Endothelial cell of umbilical vein (primary cell): ENCODE data around the gene TMEM185A. TPM values are rescaled to one million over a fixed set of nuclear protein-coding genes. Genes with fewer than 3 reads are reported as not detected.

Source experiments
- Bru-seq: library from RNA; stranded (reverse); fragments of 400-500 nt; gene quantifications from one replicate; lab custom pipeline; 2021; lab: Mats Ljungman, UMichigan
- BruChase-seq, 2 experiments: library from RNA; stranded (reverse); fragments of 400-500 nt; gene quantifications; one replicate each; lab custom pipeline; 2021; lab: Mats Ljungman, UMichigan
- BruUV-seq: library from RNA; stranded (reverse); fragments of 400-500 nt; replicated peaks from 2 replicates; lab custom pipeline; 2021; lab: Mats Ljungman, UMichigan
- CTCF ChIA-PET: fragments of 300-600, 350-600 bp; sonication (Branson Sonifier 250); formaldehyde crosslinking; loops from one replicate; lab custom pipeline; 2021; ENCODE audit warnings: antibody characterized with exemption, inconsistent platforms; lab: Charles Lee
- POLR2A ChIA-PET: fragments of 300-600, 350-600 bp; sonication (Branson Sonifier 250); formaldehyde crosslinking; loops from one replicate; lab custom pipeline; 2021; ENCODE audit warnings: antibody characterized with exemption, inconsistent platforms; lab: Charles Lee
- DNase-seq: peaks from one replicate; pipeline ENCODE4 v3.0.0-alpha.2; 2011; ENCODE audit warnings: low read depth, low spot score
- FAIRE-seq: peaks from 2 replicates; lab custom pipeline; 2011; peaks lifted over from hg19 to GRCh38; lab: Jason Lieb, UNC
- H2AFZ ChIP-seq: 2 replicates; pipeline ENCODE4 v1.6.0; 2012; ENCODE audit warnings: low read depth, low read length, control low read depth, inconsistent platforms
- H3K27ac ChIP-seq: 2 replicates; pipeline ENCODE4 v1.5.1; 2011; ENCODE audit warnings: low read depth, mild to moderate bottlenecking, control low read depth, low read length, moderate library complexity; ENCODE audit not compliant: insufficient read depth
- H3K27me3 ChIP-seq, 2 experiments: 2 replicates each; pipeline versions ENCODE4 v1.6.0 to v1.6.1; 2011; ENCODE audit warnings: low read length in 2 of 2, mixed read lengths in 1 of 2; ENCODE audit not compliant: control insufficient read depth in 2 of 2, insufficient read depth in 2 of 2
- H3K36me3 ChIP-seq, 2 experiments: 2 replicates in 1 of 2; 3 replicates in 1 of 2; pipeline ENCODE4 v1.5.1; 2011; ENCODE audit warnings: low read length in 2 of 2, mild to moderate bottlenecking in 1 of 2, moderate library complexity in 1 of 2; ENCODE audit not compliant: control insufficient read depth in 2 of 2, insufficient read depth in 2 of 2; ENCODE audit errors: extremely low read depth in 1 of 2
- H3K4me1 ChIP-seq: 3 replicates; pipeline ENCODE4 v1.5.1; 2011; ENCODE audit warnings: mild to moderate bottlenecking, low read length; ENCODE audit not compliant: control insufficient read depth, insufficient read depth; ENCODE audit errors: extremely low read depth
- H3K4me2 ChIP-seq: 2 replicates; pipeline ENCODE4 v1.6.1; 2011; ENCODE audit warnings: low read length, control low read depth, mixed read lengths; ENCODE audit not compliant: insufficient read depth
- H3K4me3 ChIP-seq, 3 experiments: fragments of 200-600 bp in 1 of 3; sonication (generic), shearing (Covaris generic) in 1 of 3; replicated peaks in 1 of 3; 2 replicates each; pipeline ENCODE4 v1.5.1; 2011 to 2016; ENCODE audit warnings: control low read depth in 3 of 3, low read length in 3 of 3, mild to moderate bottlenecking in 2 of 3, inconsistent platforms in 1 of 3, low read depth in 1 of 3, moderate library complexity in 1 of 3; ENCODE audit not compliant: insufficient read depth in 1 of 3
- H3K79me2 ChIP-seq: 2 replicates; pipeline ENCODE4 v1.6.0; 2012; ENCODE audit warnings: low read length, inconsistent platforms; ENCODE audit not compliant: control insufficient read depth, insufficient read depth
- H3K9ac ChIP-seq: replicated peaks from 2 replicates; pipeline ENCODE3; 2011; ENCODE audit warnings: low read length, control low read depth; ENCODE audit not compliant: insufficient read depth; ENCODE audit errors: extremely low read depth
- H3K9me1 ChIP-seq: replicated peaks from 3 replicates; pipeline ENCODE4 v1.6.0; 2011; ENCODE audit warnings: mild to moderate bottlenecking, low read length; ENCODE audit not compliant: control insufficient read depth, insufficient read depth; ENCODE audit errors: extremely low read depth
- H3K9me3 ChIP-seq: replicated peaks from 2 replicates; pipeline ENCODE4 v1.5.1; 2012; ENCODE audit warnings: low read length, inconsistent platforms; ENCODE audit not compliant: control insufficient read depth, insufficient read depth
- H4K20me1 ChIP-seq: replicated peaks from 2 replicates; pipeline ENCODE3; 2011; ENCODE audit warnings: mild to moderate bottlenecking, low read length; ENCODE audit not compliant: control insufficient read depth, insufficient read depth; ENCODE audit errors: extremely low read depth
- CTCF ChIP-seq, 2 donors: IDR thresholded peaks; 1 replicate in 1 of 2; 2 replicates in 1 of 2; pipeline ENCODE4 v1.5.1; 2011; ENCODE audit warnings: low read length in 2 of 2, mild to moderate bottlenecking in 2 of 2, moderate library complexity in 2 of 2, control low read depth in 1 of 2, inconsistent platforms in 1 of 2, low read depth in 1 of 2; ENCODE audit not compliant: insufficient read depth in 1 of 2; ENCODE audit errors: extremely low read depth in 1 of 2
- EZH2 ChIP-seq: IDR thresholded peaks from 2 replicates; pipeline ENCODE4 v1.6.1; 2012; ENCODE audit warnings: borderline replicate concordance, low read depth, mild to moderate bottlenecking, moderate library complexity, low read length, inconsistent platforms; ENCODE audit not compliant: severe bottlenecking
- FOS ChIP-seq: IDR thresholded peaks from 2 replicates; pipeline ENCODE4 v1.6.1; 2011; ENCODE audit warnings: mild to moderate bottlenecking, low read length, moderate library complexity, borderline replicate concordance; ENCODE audit not compliant: insufficient read depth
- GATA2 ChIP-seq: IDR thresholded peaks from 2 replicates; pipeline ENCODE4 v1.7.0; 2011; ENCODE audit warnings: low read depth, mild to moderate bottlenecking, moderate library complexity, mixed read lengths, low read length; ENCODE audit not compliant: insufficient read length, insufficient read depth
- JUN ChIP-seq: IDR thresholded peaks from 2 replicates; pipeline ENCODE4 v1.6.1; 2011; ENCODE audit warnings: borderline replicate concordance, low read depth; ENCODE audit not compliant: insufficient read length, insufficient read depth
- MAX ChIP-seq: IDR thresholded peaks from 2 replicates; pipeline ENCODE4 v1.6.1; 2011; ENCODE audit not compliant: insufficient read depth, insufficient read length
- MYC ChIP-seq: IDR thresholded peaks from one replicate; pipeline ENCODE4 v1.6.1; 2011; ENCODE audit warnings: mild to moderate bottlenecking, low read depth, low read length
- POLR2A ChIP-seq: IDR thresholded peaks from 2 replicates; pipeline ENCODE4 v1.6.1; 2012; ENCODE audit warnings: low read depth, mild to moderate bottlenecking, control low read depth, low read length
- POLR2AphosphoS5 ChIP-seq: IDR thresholded peaks from 2 replicates; pipeline ENCODE4 v1.6.1; 2012; ENCODE audit warnings: low read depth, mild to moderate bottlenecking, control low read depth, low read length, moderate library complexity; ENCODE audit not compliant: insufficient read depth
- dilution Hi-C: fragments of 300-500 bp; cut with MboI; formaldehyde crosslinking; loops from one replicate; pipeline ENCODE4 v1.15.0; 2019; ENCODE audit warnings: low sequenced_read_pairs; ENCODE audit not compliant: extremely low pct_ligation_motif_present
- intact Hi-C: fragments of 100-400 bp; cut with micrococcal nuclease; formaldehyde crosslinking; loops from one replicate; pipeline ENCODE4 v1.10.0; 2022
- long read RNA-seq: library from polyadenylated mRNA; stranded (forward); transcript quantifications from one replicate; pipeline ENCODE4 v2.0.0, GENCODE V29; 2021
- polyA minus RNA-seq, 3 experiments: library from RNA; depleted of rRNA, polyadenylated mRNA; stranded (reverse); fragments of >200 nt; gene quantifications; 1 replicate in 1 of 3; 2 replicates in 2 of 3; pipeline ENCODE4 v1.2.3, GENCODE V29; 2011
- polyA plus RNA-seq, 4 experiments: library from polyadenylated mRNA; depleted of rRNA in 3 of 4; stranded (reverse) in 3 of 4; unstranded in 1 of 4; fragments of >200 nt; gene quantifications; 2 replicates each; pipeline versions ENCODE4 v1.2.1 to v1.2.3, GENCODE V29; 2011 to 2012; ENCODE audit warnings: missing spikeins in 1 of 4
- total RNA-seq: library from RNA; stranded (reverse); gene quantifications from 2 replicates; pipeline ENCODE4 v1.2.3, GENCODE V29; 2021

TMEM185A gene
- 16.9 and 18.0 TPM in 2 replicates for total RNA-seq
- polyA plus RNA-seq: 29.4 and 29.7 TPM in 2 replicates
- polyA plus RNA-seq (2011; cell fraction: cytosol; rRNA removed): 17.5 and 18.9 TPM in 2 replicates
- 18.1 and 19.3 TPM in 2 replicates for polyA plus RNA-seq (2011; cell fraction: nucleus; rRNA removed)
- 15.0 and 17.0 TPM in 2 replicates for polyA plus RNA-seq (2012)
- polyA minus RNA-seq: 61.3 and 96.9 TPM in 2 replicates
- polyA minus RNA-seq (2011; cell fraction: cytosol; rRNA and poly(A)+ RNA removed): 20.5 TPM
- 12.9 and 15.6 TPM in 2 replicates for polyA minus RNA-seq (2011; cell fraction: nucleus; rRNA and poly(A)+ RNA removed)
- Bru-seq, nascent RNA: percentile 64 among the genes with signal in this experiment
- BruChase-seq, experiment 1, labeled RNA remaining after a 6-hour chase: percentile 59 among the genes with signal in this experiment
- BruChase-seq, experiment 2, labeled RNA remaining after a 2-hour chase: percentile 60 among the genes with signal in this experiment
- long read RNA-seq, transcript TMEM185A-204 (4 exons, 903 nt): major isoform, 9 of 34 reads
- long read RNA-seq, transcript TMEM185A-207 (7 exons, 2,840 nt): major isoform, 9 of 34 reads
- long read RNA-seq, partial matches to known transcripts: 0 of 34 reads
- long read RNA-seq, other reads (novel, unspliced or antisense): 14 of 34 reads

- Histone ChIP-seq H3K9ac (peak within 1 kb of the TSS; percentile 45), H3K27me3 (peaks cover 6 to 7% of the 10 kb centered on the region in 2 experiments), H3K4me2 (peak within 1 kb of the TSS; percentile 85), H3K9me1 (no peaks in the 10 kb centered on the region), H4K20me1 (no peaks in the 10 kb centered on the region), H3K4me1 (no peaks in the 10 kb centered on the region), H3K27ac (no peak within 1 kb of the TSS), H2AFZ (peak within 1 kb of the TSS; percentile 75), H3K79me2 (peaks cover 7% of the 10 kb centered on the region), H3K9me3 (no peaks in the 10 kb centered on the region), H3K4me3 (peak within 1 kb of the TSS; percentile 13 to 78 (median 61)), H3K36me3 (no peaks in the 10 kb centered on the region)
- BruUV-seq: no TSS peak
- POLR2A ChIA-PET: no interaction called here
- TF ChIP-seq JUN (no peak), FOS (no peak), POLR2A (no peak), CTCF (IDR thresholded peaks at IDR 0.05; ENCODE audit: extremely low read depth in 1 of 2, insufficient read depth in 1 of 2, low read depth in 1 of 2, low read length in 2 of 2) (no peak), GATA2 (no peak), MAX (no peak), EZH2 (no peak), MYC (no peak), POLR2AphosphoS5 (no peak)
- FAIRE-seq: peak; percentile 80
- CTCF ChIA-PET: interaction anchor here (0.6 kb wide), 1 partner anchor 119 kb away, joined by 3 read pairs; no protein-coding TSS in a partner anchor
- dilution Hi-C loops (no loop called here), intact Hi-C loops (no loop called here)
- DNase-seq: peak; percentile 47
Observed at GRCh38 chrX:149631234-149632165, at the start of gene TMEM185A. Gene TMEM185A (minus strand): TSS chrX:149631792. CDS start chrX:149631580, 212 bp downstream.
